Endothelial cell (in vitro differentiated cells): ENCODE data around the gene UFM1. TPM values are rescaled to one million over a fixed set of nuclear protein-coding genes. Genes with fewer than 3 reads are reported as not detected.
"Not testable (repeated sequence)": the region's sequence is repeated elsewhere in the genome, so short reads cannot be mapped to it uniquely, and the experiment has no call there.

Experiments
- DNase-seq: peaks from one replicate; pipeline ENCODE4 v3.0.0; 2021; ENCODE audit warnings: low spot score
- H3K27ac Mint-ChIP-seq: one replicate; pipeline ENCODE4 v1.8.0; 2021; ENCODE audit warnings: mixed read lengths, inconsistent platforms; ENCODE audit not compliant: unreplicated experiment
- H3K27me3 Mint-ChIP-seq: one replicate; pipeline ENCODE4 v1.8.0; 2021; ENCODE audit warnings: mild to moderate bottlenecking, moderate library complexity, mixed read lengths, inconsistent platforms; ENCODE audit not compliant: unreplicated experiment
- H3K36me3 Mint-ChIP-seq: one replicate; pipeline ENCODE4 v1.8.0; 2021; ENCODE audit warnings: mild to moderate bottlenecking, low read depth, mixed read lengths, inconsistent platforms; ENCODE audit not compliant: unreplicated experiment
- H3K4me1 Mint-ChIP-seq: one replicate; pipeline ENCODE4 v1.8.0; 2021; ENCODE audit warnings: mild to moderate bottlenecking, mixed read lengths, inconsistent platforms; ENCODE audit not compliant: unreplicated experiment
- H3K4me3 Mint-ChIP-seq: one replicate; pipeline ENCODE4 v1.8.0; 2021; ENCODE audit warnings: mild to moderate bottlenecking, mixed read lengths, inconsistent platforms; ENCODE audit not compliant: unreplicated experiment
- H3K9me3 Mint-ChIP-seq: one replicate; pipeline ENCODE4 v1.8.0; 2021; ENCODE audit warnings: mixed read lengths, inconsistent platforms; ENCODE audit not compliant: unreplicated experiment
- CTCF ChIP-seq: fragments of 200-600 bp; sonication (generic); IDR thresholded peaks from one replicate; pipeline ENCODE4 v1.5.0; 2021; ENCODE audit warnings: antibody characterized with exemption; ENCODE audit not compliant: unreplicated experiment
- total RNA-seq: library from RNA; stranded (reverse); fragmentation: NEBNext Ultra II Directional; extraction: Animal tissue kit (Norgen Biotek cat#: 25700); gene quantifications from one replicate; pipeline ENCODE4 v1.2.1, GENCODE V29; 2021; ENCODE audit not compliant: unreplicated experiment

The UFM1 gene
- total RNA-seq, 1 donor from 2014 or later: 44.4 TPM

DNA sequence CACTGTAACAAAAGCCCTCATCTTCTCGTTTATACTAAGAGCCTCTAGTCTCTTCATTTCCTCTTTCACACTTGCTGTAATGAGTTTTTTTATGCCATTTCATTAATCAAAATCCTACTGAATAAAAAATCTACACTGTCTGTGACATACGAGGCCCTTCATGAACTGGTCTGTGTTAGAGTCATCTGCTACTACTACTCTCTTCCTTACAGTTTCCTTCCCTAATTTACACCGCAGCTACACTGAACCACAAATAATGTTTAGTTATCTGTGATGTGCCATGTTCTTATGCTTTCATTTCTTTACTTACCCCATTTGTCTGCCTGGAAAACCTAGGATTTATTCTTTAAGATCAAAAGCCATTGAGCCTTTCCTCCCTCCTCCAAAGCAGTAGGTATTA is 16.0 kb downstream of the UFM1 start:
- Mint-ChIP-seq H3K4me1 (no peaks in the 10 kb centered on the region), H3K27ac (no peak overlapping the region), H3K4me3 (no peak overlapping the region), H3K9me3 (no peaks in the 10 kb centered on the region), H3K27me3 (no peaks in the 10 kb centered on the region), H3K36me3 (no peaks in the 10 kb centered on the region)
- TF ChIP-seq CTCF: no peak
- no peak for DNase-seq

DNA sequence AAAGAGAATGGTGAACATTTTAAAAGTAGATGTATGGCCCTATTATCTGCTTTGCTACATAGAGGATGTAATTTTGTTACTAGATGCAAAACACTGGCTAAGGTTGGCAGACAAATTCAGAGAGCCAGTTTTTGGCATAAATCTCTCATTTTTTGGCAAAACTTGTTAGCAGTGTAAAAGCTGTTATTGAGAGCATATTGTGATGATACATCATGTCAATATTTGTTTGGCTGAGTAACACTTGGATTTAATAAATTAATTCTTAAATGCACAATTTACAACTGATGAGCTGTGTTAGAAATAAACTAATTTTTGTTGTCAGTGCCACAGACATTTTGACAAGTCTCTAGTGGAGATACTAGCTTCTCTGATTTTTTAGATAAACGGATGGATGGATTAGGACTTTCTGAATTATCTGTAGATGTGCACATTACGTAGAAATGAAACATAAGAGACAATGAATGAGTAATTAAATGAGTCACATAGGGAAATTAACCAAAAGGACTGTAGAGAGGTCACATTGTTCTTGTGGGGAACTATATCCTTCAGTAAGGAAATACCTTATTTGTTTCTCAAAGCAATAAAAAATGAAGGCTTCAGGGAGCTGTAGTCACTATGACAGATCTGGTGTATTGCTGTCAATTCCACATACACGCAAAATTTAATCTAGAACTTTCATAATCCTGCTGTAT is 17.4 kb downstream of the UFM1 start:
- Mint-ChIP-seq H3K36me3 (no peaks in the 10 kb centered on the region), H3K27me3 (no peaks in the 10 kb centered on the region), H3K27ac (no peak overlapping the region), H3K4me3 (no peak overlapping the region), H3K4me1 (no peaks in the 10 kb centered on the region), H3K9me3 (no peaks in the 10 kb centered on the region)
- no peak for TF ChIP-seq CTCF
- DNase-seq: no peak

GRCh38 chr13:38369058-38369457 is 19.4 kb downstream of the UFM1 start:
- no peak overlapping the region for H3K4me3 Mint-ChIP-seq
- no peaks in the 10 kb centered on the region for H3K9me3 Mint-ChIP-seq
- no peak overlapping the region for H3K27ac Mint-ChIP-seq
- no peaks in the 10 kb centered on the region for H3K27me3 Mint-ChIP-seq
- no peaks in the 10 kb centered on the region for H3K36me3 Mint-ChIP-seq
- H3K4me1 Mint-ChIP-seq: no peaks in the 10 kb centered on the region
- DNase-seq: no peak
- TF ChIP-seq CTCF: no peak

DNA sequence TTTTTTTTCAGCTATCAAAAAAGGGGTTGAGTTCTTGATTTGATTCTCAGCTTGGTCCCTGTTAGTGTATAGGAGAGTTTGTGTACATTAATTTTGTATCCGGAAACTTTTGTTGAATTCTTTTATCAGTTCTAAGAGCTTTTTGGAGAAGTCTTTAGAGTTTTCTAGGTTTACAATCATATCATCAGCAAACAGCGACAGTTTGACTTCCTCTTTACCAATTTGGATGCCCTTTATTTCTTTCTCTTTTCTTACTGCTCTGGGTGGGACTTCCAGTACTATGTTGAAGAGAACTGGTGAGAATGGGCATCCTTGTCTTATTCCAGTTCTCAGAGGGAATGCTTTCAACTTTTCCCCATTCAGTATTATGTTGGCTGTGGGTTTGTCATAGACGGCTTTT is 20.4 kb downstream of the UFM1 start:
- H3K9me3 Mint-ChIP-seq, H3K27me3 Mint-ChIP-seq, DNase-seq, H3K4me3 Mint-ChIP-seq, H3K36me3 Mint-ChIP-seq, H3K4me1 Mint-ChIP-seq, H3K27ac Mint-ChIP-seq: not testable (repeated sequence)

DNA sequence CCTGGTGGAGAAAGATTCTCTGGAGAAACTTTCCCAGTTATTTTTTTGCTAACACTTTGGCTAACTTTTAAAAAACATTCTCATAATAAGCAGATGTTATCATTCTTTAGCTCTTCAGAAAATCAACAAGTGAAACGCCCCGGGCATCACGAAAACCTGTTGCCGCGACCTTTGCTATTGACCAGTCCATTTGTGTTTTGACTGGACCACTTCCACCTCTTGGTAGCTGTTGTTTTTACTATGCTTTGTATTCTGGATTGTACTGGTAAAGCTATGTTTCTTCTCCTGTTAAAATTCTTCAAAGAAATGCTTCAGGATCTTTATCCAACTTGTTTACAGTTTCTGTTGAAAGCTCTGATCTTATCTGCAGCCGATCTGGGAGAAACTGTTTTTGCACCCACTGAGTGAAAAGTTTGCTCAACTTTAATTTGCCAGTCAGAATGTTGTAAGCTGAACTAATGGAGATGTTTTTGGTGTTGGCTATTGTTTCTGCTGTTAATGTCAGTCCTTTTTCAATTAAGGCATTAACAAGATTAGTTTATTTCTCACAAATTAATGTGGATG is 23.3 kb downstream of the UFM1 start:
- no peak overlapping the region for H3K27ac Mint-ChIP-seq
- H3K9me3 Mint-ChIP-seq: no peaks in the 10 kb centered on the region
- H3K4me1 Mint-ChIP-seq: no peaks in the 10 kb centered on the region
- no peaks in the 10 kb centered on the region for H3K36me3 Mint-ChIP-seq
- no peak overlapping the region for H3K4me3 Mint-ChIP-seq
- H3K27me3 Mint-ChIP-seq: peaks cover 1% of the 10 kb centered on the region
- no peak for DNase-seq
- TF ChIP-seq CTCF: no peak
